Measurements from ENCODE around the gene PGK2. TPM values are rescaled to one million over a fixed set of nuclear protein-coding genes. Genes with fewer than 3 reads are reported as not detected.

The PGK2 gene
- not detected in 2 replicates for polyA plus RNA-seq (2013)

DNA sequence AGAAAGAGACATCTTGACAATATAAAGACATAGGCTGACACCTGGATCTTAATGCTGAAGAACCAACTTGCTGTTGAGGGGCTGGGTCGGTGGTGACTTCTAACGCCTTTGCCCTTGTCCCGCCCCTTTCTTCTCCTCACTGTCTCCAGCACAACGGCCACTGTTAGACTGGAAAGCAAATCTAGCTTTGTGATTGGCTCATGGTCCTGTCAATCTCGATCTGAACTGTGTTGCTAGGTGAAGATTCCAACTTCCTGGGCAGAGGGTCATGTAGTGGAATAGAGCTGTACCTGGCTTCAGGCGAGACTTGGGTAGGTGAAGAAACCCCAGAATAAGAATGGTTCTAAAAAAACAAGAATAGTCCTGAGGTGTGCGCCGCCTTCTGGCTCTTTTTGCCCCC lies at the start of gene PGK2:
PGK2 (minus strand) TSS at position 110 of the 400 bp plus-strand sequence; CDS start at position 12, 98 bp downstream.
- no peak within 1 kb of the TSS for H3K4ac ChIP-seq (ENCODE audit: low read depth, low read length)
- H4K8ac ChIP-seq (ENCODE audit: low read depth, low read length) = no peak within 1 kb of the TSS
- no peak within 1 kb of the TSS for H3K9ac ChIP-seq (ENCODE audit: low read length)
- no peaks in the 10 kb centered on the region for H3K27me3 ChIP-seq (ENCODE audit: insufficient read depth, low read length)
- no peak within 1 kb of the TSS for H3K23ac ChIP-seq (ENCODE audit: low read length)
- H2BK12ac ChIP-seq (ENCODE audit: low read length) = no peak within 1 kb of the TSS
- H3K9me3 ChIP-seq (ENCODE audit: insufficient read depth, low read depth, low read length) = no peaks in the 10 kb centered on the region
- WGBS (ENCODE audit: extremely low coverage, insufficient coverage, insufficient read length) = no CpG with 5 or more reads among the region's 8 CpGs
- H3K36me3 ChIP-seq (ENCODE audit: control insufficient read depth in 1 of 2, insufficient read depth in 2 of 2, low read length in 2 of 2) = no peaks in the 10 kb centered on the region
- no peak within 1 kb of the TSS for H4K12ac ChIP-seq (ENCODE audit: low read depth, low read length)
- no peak within 1 kb of the TSS for H2BK120ac ChIP-seq (ENCODE audit: insufficient read depth, low read length, poor library complexity)
- DNase-seq = peak in 1 of 2 donors; percentile 13
- H3K14ac ChIP-seq (ENCODE audit: low read length) = no peak within 1 kb of the TSS
- H2AK5ac ChIP-seq (ENCODE audit: low read length) = no peak within 1 kb of the TSS
- H3K4me3 ChIP-seq (ENCODE audit: low read depth, low read length) = no peak within 1 kb of the TSS
- H3K4me1 ChIP-seq (ENCODE audit: control insufficient read depth in 1 of 2, insufficient read depth in 2 of 2, low read length in 2 of 2) = no peaks in the 10 kb centered on the region
- no peaks in the 10 kb centered on the region for H3K79me2 ChIP-seq (ENCODE audit: control insufficient read depth, insufficient read depth, low read length, poor library complexity)
- H4K91ac ChIP-seq (ENCODE audit: low read depth, low read length) = no peak within 1 kb of the TSS
- no peak within 1 kb of the TSS for H3K4me2 ChIP-seq (ENCODE audit: low read length)
- no peak within 1 kb of the TSS for H3K18ac ChIP-seq (ENCODE audit: low read length)
- no peak within 1 kb of the TSS for H3K27ac ChIP-seq (ENCODE audit: low read depth, low read length)
- no peak within 1 kb of the TSS for H2BK5ac ChIP-seq (ENCODE audit: low read depth, low read length, poor library complexity)
- H3K79me1 ChIP-seq (ENCODE audit: low read length) = no peaks in the 10 kb centered on the region
- no peak within 1 kb of the TSS for H2AFZ ChIP-seq (ENCODE audit: insufficient read depth, low read length, poor library complexity)

DNA sequence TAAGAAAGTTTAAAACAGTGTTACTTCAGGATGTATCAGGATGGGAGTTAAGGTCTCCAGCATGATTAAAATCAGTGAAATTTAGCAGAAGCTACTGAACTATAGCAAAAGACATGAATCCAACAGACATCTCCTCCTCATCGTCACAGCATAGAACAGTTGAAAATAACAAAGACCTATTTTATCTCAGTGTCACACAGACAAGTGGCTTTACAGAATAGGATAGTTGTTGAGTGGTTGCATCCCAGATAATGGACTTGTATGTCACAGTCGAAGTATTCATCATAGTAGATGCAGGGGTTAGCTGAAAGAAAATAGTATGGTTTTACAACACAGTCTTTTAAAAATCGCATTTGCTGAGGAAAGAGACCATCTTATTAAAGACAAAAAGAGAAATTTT lies 48.1 kb upstream of the PGK2 start:
- WGBS (ENCODE audit: extremely low coverage, insufficient coverage, insufficient read length) = no CpG with 5 or more reads among the region's 3 CpGs
- H3K36me3 ChIP-seq (ENCODE audit: control insufficient read depth in 1 of 2, insufficient read depth in 2 of 2, low read length in 2 of 2) = no peaks in the 10 kb centered on the region

DNA sequence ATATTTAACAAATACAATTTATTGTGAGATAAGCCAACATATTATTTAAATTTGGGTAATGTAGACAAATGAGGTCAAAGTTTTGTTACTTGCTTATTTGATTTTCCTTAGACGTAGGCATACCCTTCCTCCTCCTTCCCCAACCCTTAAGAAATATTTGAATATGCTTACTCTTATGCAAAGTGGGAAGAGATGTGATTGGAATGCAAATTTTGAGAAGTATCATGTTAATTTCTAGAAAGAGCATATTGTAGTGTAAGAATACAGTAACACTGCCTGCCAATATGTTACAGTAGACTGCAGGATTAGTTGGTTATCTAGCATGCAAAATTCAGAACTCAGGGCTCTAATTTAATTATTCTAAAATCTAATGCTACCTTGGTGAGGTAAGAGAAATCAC lies 46.3 kb upstream of the PGK2 start:
- no peak overlapping the region for H3K14ac ChIP-seq (ENCODE audit: low read length)
- no peak overlapping the region for H3K4me3 ChIP-seq (ENCODE audit: low read depth, low read length)
- no peak overlapping the region for H4K8ac ChIP-seq (ENCODE audit: low read depth, low read length)
- no peak overlapping the region for H4K91ac ChIP-seq (ENCODE audit: low read depth, low read length)
- H3K9me3 ChIP-seq (ENCODE audit: insufficient read depth, low read depth, low read length) = no peaks in the 10 kb centered on the region
- no CpG with 5 or more reads among the region's 1 CpG for WGBS (ENCODE audit: extremely low coverage, insufficient coverage, insufficient read length)
- H2BK120ac ChIP-seq (ENCODE audit: insufficient read depth, low read length, poor library complexity) = no peak overlapping the region
- no peak overlapping the region for H2AFZ ChIP-seq (ENCODE audit: insufficient read depth, low read length, poor library complexity)
- no peak overlapping the region for H3K23ac ChIP-seq (ENCODE audit: low read length)
- H2BK5ac ChIP-seq (ENCODE audit: low read depth, low read length, poor library complexity) = no peak overlapping the region
- DNase-seq = no peak
- H3K27ac ChIP-seq (ENCODE audit: low read depth, low read length) = no peak overlapping the region
- no peak overlapping the region for H2BK12ac ChIP-seq (ENCODE audit: low read length)
- H3K79me2 ChIP-seq (ENCODE audit: control insufficient read depth, insufficient read depth, low read length, poor library complexity) = no peaks in the 10 kb centered on the region
- no peak overlapping the region for H4K12ac ChIP-seq (ENCODE audit: low read depth, low read length)
- no peak overlapping the region for H3K4ac ChIP-seq (ENCODE audit: low read depth, low read length)
- H2AK5ac ChIP-seq (ENCODE audit: low read length) = no peak overlapping the region
- no peak overlapping the region for H3K9ac ChIP-seq (ENCODE audit: low read length)
- H3K79me1 ChIP-seq (ENCODE audit: low read length) = no peaks in the 10 kb centered on the region
- H3K4me2 ChIP-seq (ENCODE audit: low read length) = no peak overlapping the region
- H3K27me3 ChIP-seq (ENCODE audit: insufficient read depth, low read length) = no peaks in the 10 kb centered on the region
- H3K4me1 ChIP-seq (ENCODE audit: control insufficient read depth in 1 of 2, insufficient read depth in 2 of 2, low read length in 2 of 2) = no peaks in the 10 kb centered on the region
- H3K36me3 ChIP-seq (ENCODE audit: control insufficient read depth in 1 of 2, insufficient read depth in 2 of 2, low read length in 2 of 2) = no peaks in the 10 kb centered on the region
- H3K18ac ChIP-seq (ENCODE audit: low read length) = no peak overlapping the region

More for the DNA sequence above, 48.1 kb upstream of the PGK2 start:
- Histone ChIP-seq H3K4me2 (ENCODE audit: low read length) (no peak overlapping the region), H4K12ac (ENCODE audit: low read depth, low read length) (no peak overlapping the region), H3K4me1 (ENCODE audit: control insufficient read depth in 1 of 2, insufficient read depth in 2 of 2, low read length in 2 of 2) (no peaks in the 10 kb centered on the region), H3K27ac (ENCODE audit: low read depth, low read length) (no peak overlapping the region), H3K79me1 (ENCODE audit: low read length) (no peaks in the 10 kb centered on the region), H2AFZ (ENCODE audit: insufficient read depth, low read length, poor library complexity) (no peak overlapping the region), H2AK5ac (ENCODE audit: low read length) (no peak overlapping the region), H3K27me3 (ENCODE audit: insufficient read depth, low read length) (no peaks in the 10 kb centered on the region), H3K9ac (ENCODE audit: low read length) (no peak overlapping the region), H3K4me3 (ENCODE audit: low read depth, low read length) (no peak overlapping the region), H3K79me2 (ENCODE audit: control insufficient read depth, insufficient read depth, low read length, poor library complexity) (no peaks in the 10 kb centered on the region), H4K91ac (ENCODE audit: low read depth, low read length) (no peak overlapping the region), H2BK120ac (ENCODE audit: insufficient read depth, low read length, poor library complexity) (no peak overlapping the region), H2BK12ac (ENCODE audit: low read length) (no peak overlapping the region), H3K23ac (ENCODE audit: low read length) (no peak overlapping the region), H3K18ac (ENCODE audit: low read length) (no peak overlapping the region), H3K4ac (ENCODE audit: low read depth, low read length) (no peak overlapping the region), H3K14ac (ENCODE audit: low read length) (no peak overlapping the region), H3K9me3 (ENCODE audit: insufficient read depth, low read depth, low read length) (no peaks in the 10 kb centered on the region), H4K8ac (ENCODE audit: low read depth, low read length) (no peak overlapping the region), H2BK5ac (ENCODE audit: low read depth, low read length, poor library complexity) (no peak overlapping the region)
- DNase-seq = no peak

DNA sequence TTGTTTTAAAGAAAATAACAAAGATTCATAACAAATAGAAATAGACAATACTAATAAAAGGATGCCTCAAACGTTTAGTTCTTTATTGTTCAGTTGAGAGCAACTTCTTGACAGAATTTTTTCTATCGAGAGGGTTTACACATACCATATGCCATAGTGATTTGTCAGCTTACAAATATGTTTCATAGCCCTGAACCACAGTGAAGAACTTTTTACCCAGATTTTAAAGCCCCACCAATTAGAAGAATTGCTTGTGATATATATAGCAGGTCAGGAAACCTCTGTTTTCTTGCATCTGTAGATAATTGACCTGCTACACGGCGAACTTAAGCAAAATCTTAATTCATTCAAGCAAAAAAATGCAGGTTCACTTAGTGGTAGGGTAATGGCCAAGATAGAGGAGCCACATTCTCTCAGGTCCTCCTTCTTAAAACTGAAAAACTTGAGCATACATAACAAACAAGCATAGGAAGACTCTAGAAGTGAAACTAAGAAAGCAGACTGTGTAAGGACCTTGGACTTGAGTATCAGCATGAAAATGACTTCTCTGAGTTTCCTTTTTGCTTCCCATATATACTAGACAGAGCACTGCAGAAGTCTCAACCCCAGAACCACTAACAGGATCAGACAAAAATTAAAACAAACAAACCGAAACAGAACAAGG lies 39.8 kb upstream of the PGK2 start:
- no peaks in the 10 kb centered on the region for H3K9me3 ChIP-seq (ENCODE audit: insufficient read depth, low read depth, low read length)
- H4K8ac ChIP-seq (ENCODE audit: low read depth, low read length) = no peak overlapping the region
- no peak overlapping the region for H3K4me3 ChIP-seq (ENCODE audit: low read depth, low read length)
- no peaks in the 10 kb centered on the region for H3K36me3 ChIP-seq (ENCODE audit: control insufficient read depth in 1 of 2, insufficient read depth in 2 of 2, low read length in 2 of 2)
- no peaks in the 10 kb centered on the region for H3K27me3 ChIP-seq (ENCODE audit: insufficient read depth, low read length)
- no peaks in the 10 kb centered on the region for H3K79me1 ChIP-seq (ENCODE audit: low read length)
- H3K4me1 ChIP-seq (ENCODE audit: control insufficient read depth in 1 of 2, insufficient read depth in 2 of 2, low read length in 2 of 2) = no peaks in the 10 kb centered on the region
- H3K23ac ChIP-seq (ENCODE audit: low read length) = no peak overlapping the region
- H4K91ac ChIP-seq (ENCODE audit: low read depth, low read length) = no peak overlapping the region
- H3K27ac ChIP-seq (ENCODE audit: low read depth, low read length) = no peak overlapping the region
- H3K79me2 ChIP-seq (ENCODE audit: control insufficient read depth, insufficient read depth, low read length, poor library complexity) = no peaks in the 10 kb centered on the region
- peak in 1 of 2 donors; percentile 15 for DNase-seq
- no peak overlapping the region for H2BK5ac ChIP-seq (ENCODE audit: low read depth, low read length, poor library complexity)
- H3K14ac ChIP-seq (ENCODE audit: low read length) = no peak overlapping the region
- no peak overlapping the region for H3K18ac ChIP-seq (ENCODE audit: low read length)
- H3K4ac ChIP-seq (ENCODE audit: low read depth, low read length) = no peak overlapping the region
- no peak overlapping the region for H2AK5ac ChIP-seq (ENCODE audit: low read length)
- H4K12ac ChIP-seq (ENCODE audit: low read depth, low read length) = no peak overlapping the region
- no peak overlapping the region for H3K9ac ChIP-seq (ENCODE audit: low read length)
- H3K4me2 ChIP-seq (ENCODE audit: low read length) = no peak overlapping the region
- no CpG with 5 or more reads among the region's 5 CpGs for WGBS (ENCODE audit: extremely low coverage, insufficient coverage, insufficient read length)
- no peak overlapping the region for H2BK120ac ChIP-seq (ENCODE audit: insufficient read depth, low read length, poor library complexity)
- H2BK12ac ChIP-seq (ENCODE audit: low read length) = no peak overlapping the region
- H2AFZ ChIP-seq (ENCODE audit: insufficient read depth, low read length, poor library complexity) = no peak overlapping the region
